WTC11 (cell line): ENCODE measurements around the gene ANKLE2. TPM values are rescaled to one million over a fixed set of nuclear protein-coding genes. Genes with fewer than 3 reads are reported as not detected.

Experiments
- ATAC-seq: fragments of 200-7000 bp; cut with Tn5 transposase; 2 replicates; pipeline ENCODE4 v1.10.0; 2021; ENCODE audit warnings: mild to moderate bottlenecking, moderate library complexity
- CTCF ChIA-PET: fragments of 300-600 bp; sonication (Branson Sonifier 250); formaldehyde crosslinking; loops from one replicate; lab custom pipeline; 2021; ENCODE audit warnings: antibody characterized with exemption; lab: Charles Lee
- POLR2A ChIA-PET: fragments of 350-600 bp; sonication (Branson Sonifier 250); formaldehyde crosslinking; loops from one replicate; lab custom pipeline; 2021; ENCODE audit warnings: antibody characterized with exemption; lab: Charles Lee
- DNase-seq: peaks from one replicate; pipeline ENCODE4 v3.0.0; 2021; ENCODE audit warnings: low spot score
- H3K27ac Mint-ChIP-seq: 2 replicates; pipeline ENCODE4 v1.8.0; 2021; ENCODE audit warnings: mixed read lengths
- H3K27me3 Mint-ChIP-seq: 2 replicates; pipeline ENCODE4 v1.8.0; 2021; ENCODE audit warnings: low read depth, mild to moderate bottlenecking, moderate library complexity, mixed read lengths
- H3K36me3 Mint-ChIP-seq: 2 replicates; pipeline ENCODE4 v1.8.0; 2021; ENCODE audit warnings: mixed read lengths
- H3K4me1 Mint-ChIP-seq: 2 replicates; pipeline ENCODE4 v1.8.0; 2022; ENCODE audit warnings: mixed read lengths
- H3K4me3 Mint-ChIP-seq: 2 replicates; pipeline ENCODE4 v1.8.0; 2021; ENCODE audit warnings: mild to moderate bottlenecking, moderate library complexity, mixed read lengths
- H3K9me3 Mint-ChIP-seq: 2 replicates; pipeline ENCODE4 v1.8.0; 2021; ENCODE audit warnings: mixed read lengths
- ATF2 ChIP-seq: sonication (generic); formaldehyde crosslinking; IDR thresholded peaks from 2 replicates; pipeline ENCODE4 v1.8.1; 2022; ENCODE audit warnings: low read depth, missing genetic modification reagents, borderline replicate concordance
- ATF6 ChIP-seq: sonication (generic); formaldehyde crosslinking; IDR thresholded peaks from 2 replicates; pipeline ENCODE4 v1.8.1; 2023; ENCODE audit warnings: mild to moderate bottlenecking, missing genetic modification reagents
- CBFB ChIP-seq: sonication (generic); formaldehyde crosslinking; IDR thresholded peaks from 2 replicates; pipeline ENCODE4 v1.8.1; 2022; ENCODE audit warnings: mild to moderate bottlenecking, low read depth, missing genetic modification reagents
- CREM ChIP-seq: sonication (generic); formaldehyde crosslinking; IDR thresholded peaks from 2 replicates; pipeline ENCODE4 v1.8.1; 2022; ENCODE audit warnings: mild to moderate bottlenecking, missing genetic modification reagents, moderate library complexity
- FOXK1 ChIP-seq: sonication (generic); formaldehyde crosslinking; IDR thresholded peaks from 2 replicates; pipeline ENCODE4 v1.8.0; 2022; ENCODE audit warnings: mild to moderate bottlenecking, moderate library complexity, missing genetic modification reagents
- GABPB1 ChIP-seq: sonication (generic); formaldehyde crosslinking; IDR thresholded peaks from 2 replicates; pipeline ENCODE4 v1.8.1; 2023; ENCODE audit warnings: mild to moderate bottlenecking, missing genetic modification reagents
- JUN ChIP-seq: sonication (generic); formaldehyde crosslinking; IDR thresholded peaks from 2 replicates; pipeline ENCODE4 v1.8.0; 2023; ENCODE audit warnings: mild to moderate bottlenecking, missing genetic modification reagents
- MXD4 ChIP-seq: fragments of 250-450 bp; sonication (Bioruptor Pico); IDR thresholded peaks from 2 replicates; pipeline ENCODE4 v1.8.0; 2021; ENCODE audit warnings: mild to moderate bottlenecking, moderate library complexity, borderline replicate concordance
- OVOL2 ChIP-seq: fragments of 250-450 bp; sonication (Bioruptor Pico); IDR thresholded peaks from 2 replicates; pipeline ENCODE4 v1.9.0; 2021; ENCODE audit warnings: mild to moderate bottlenecking, borderline replicate concordance
- PRDM15 ChIP-seq: sonication (generic); formaldehyde crosslinking; IDR thresholded peaks from 2 replicates; pipeline ENCODE4 v1.8.0; 2022; ENCODE audit warnings: missing genetic modification reagents
- ZNF396 ChIP-seq: fragments of 250-450 bp; sonication (Bioruptor Pico); IDR thresholded peaks from 2 replicates; pipeline ENCODE4 v1.8.0; 2021; ENCODE audit warnings: mild to moderate bottlenecking, moderate library complexity, borderline replicate concordance
- ZNF416 ChIP-seq: fragments of 250-450 bp; sonication (Bioruptor Pico); IDR thresholded peaks from 2 replicates; pipeline ENCODE4 v1.9.0; 2021; ENCODE audit warnings: mild to moderate bottlenecking, inconsistent platforms
- ZNF532 ChIP-seq: fragments of 250-450 bp; sonication (Bioruptor Pico); IDR thresholded peaks from 2 replicates; pipeline ENCODE4 v1.9.0; 2021; ENCODE audit warnings: mild to moderate bottlenecking, borderline replicate concordance
- ZSCAN18 ChIP-seq: fragments of 250-450 bp; sonication (Bioruptor Pico); IDR thresholded peaks from 2 replicates; pipeline ENCODE4 v2.1.2; 2022; ENCODE audit warnings: mild to moderate bottlenecking, moderate library complexity
- total RNA-seq: library from RNA; stranded (reverse); gene quantifications from 3 replicates; pipeline ENCODE4 v1.2.3, GENCODE V29; 2021

ANKLE2 gene
- total RNA-seq, 1 experiment from 2014 or later = 63.8 TPM

- no peak for TF ChIP-seq ZNF532 (CRISPR knock-in tag)
- TF ChIP-seq CBFB (CRISPR knock-in tag) = no peak
- TF ChIP-seq JUN (CRISPR knock-in tag) = no peak
- TF ChIP-seq ATF6 (CRISPR knock-in tag) = no peak
- no peak for TF ChIP-seq ZNF416
- no peak for TF ChIP-seq ZNF396
These were observed 22.9 kb upstream of the ANKLE2 start (continued) for GRCh38 chr12:132784580-132784979.

- ChIA-PET POLR2A (interaction anchor here (0.5 kb wide), 1 partner anchor 148 kb away, joined by 7 read pairs; no protein-coding TSS in a partner anchor), CTCF (no interaction called here)
- H3K4me1 Mint-ChIP-seq = no peaks in the 10 kb centered on the region
- no peak overlapping the region for H3K4me3 Mint-ChIP-seq
- ATAC-seq (no peak), DNase-seq (no peak)
- TF ChIP-seq CREM (CRISPR knock-in tag) = no peak
- TF ChIP-seq PRDM15 = no peak
- no peaks in the 10 kb centered on the region for H3K27me3 Mint-ChIP-seq
- no peaks in the 10 kb centered on the region for H3K9me3 Mint-ChIP-seq
- H3K36me3 Mint-ChIP-seq = peaks cover 55% of the 10 kb centered on the region
- H3K27ac Mint-ChIP-seq = no peak overlapping the region
These were observed 22.4 kb upstream of the ANKLE2 start for GRCh38 chr12:132783917-132784531.

GRCh38 chr12:132781938-132782337 is 20.3 kb upstream of the ANKLE2 start:
- ATAC-seq = no peak
- Mint-ChIP-seq H3K36me3 (peaks cover 52% of the 10 kb centered on the region), H3K27ac (no peak overlapping the region), H3K4me1 (no peaks in the 10 kb centered on the region), H3K9me3 (no peaks in the 10 kb centered on the region), H3K4me3 (no peak overlapping the region), H3K27me3 (no peaks in the 10 kb centered on the region)
- DNase-seq = no peak
- CTCF ChIA-PET = no interaction called here
- no peak for TF ChIP-seq OVOL2 (CRISPR knock-in tag)
- TF ChIP-seq FOXK1 (CRISPR knock-in tag) = no peak
- no peak for TF ChIP-seq GABPB1 (CRISPR knock-in tag)
- no peak for TF ChIP-seq ATF2 (CRISPR knock-in tag)
- TF ChIP-seq CBFB (CRISPR knock-in tag) = no peak
- no peak for TF ChIP-seq MXD4 (CRISPR knock-in tag)
- TF ChIP-seq ZSCAN18 = no peak
- POLR2A ChIA-PET = no interaction called here
